H1 (cell line): ENCODE data around the gene SLC30A7. TPM values are rescaled to one million over a fixed set of nuclear protein-coding genes. Genes with fewer than 3 reads are reported as not detected.

Experiments used
- KDM5A ChIP-seq: fragments of 200-600 bp; IDR thresholded peaks from 2 replicates; pipeline ENCODE4 v1.7.1; 2012; ENCODE audit warnings: mild to moderate bottlenecking, low read length, inconsistent platforms, mixed read lengths
- NRF1 ChIP-seq: IDR thresholded peaks from 2 replicates; pipeline ENCODE4 v1.6.1; 2011; ENCODE audit warnings: mild to moderate bottlenecking, low read depth, low read length, improper control_type of control experiment
- POLR2AphosphoS5 ChIP-seq: IDR thresholded peaks from 2 replicates; pipeline ENCODE4 v1.6.1; 2011; ENCODE audit warnings: low read depth, low read length
- POU5F1 ChIP-seq: IDR thresholded peaks from 2 replicates; pipeline ENCODE4 v1.6.1; 2011; ENCODE audit warnings: low read depth, mild to moderate bottlenecking, low read length, moderate library complexity
- SP2 ChIP-seq: IDR thresholded peaks from 2 replicates; pipeline ENCODE4 v1.6.1; 2012; ENCODE audit warnings: mild to moderate bottlenecking, low read length, inconsistent platforms
- ZNF274 ChIP-seq: IDR thresholded peaks from 2 replicates; pipeline ENCODE4 v1.7.0; 2012; ENCODE audit warnings: low read length, borderline replicate concordance; ENCODE audit errors: extremely low read depth
- polyA plus RNA-seq, 7 experiments: library from polyadenylated mRNA; depleted of rRNA in 3 of 7; stranded (reverse) in 5 of 7; unstranded in 2 of 7; fragments of >200 nt in 5 of 7; fragments of 200-250 nt in 2 of 7; gene quantifications; 1 replicate in 5 of 7; 2 replicates in 1 of 7; 4 replicates in 1 of 7; pipeline versions ENCODE4 v1.2.1 to v1.2.3, GENCODE V29; 2011 to 2013; ENCODE audit warnings: missing spikeins in 2 of 7, mixed read lengths in 2 of 7
- total RNA-seq: library from RNA; stranded (reverse); fragmentation: NEBNext Ultra II Directional; extraction: Animal tissue kit (Norgen Biotek cat#: 25700); gene quantifications from 2 replicates; pipeline ENCODE4 v1.2.1, GENCODE V29; 2021
- TF ChIP-seq, protein P1 (sequence below): IDR thresholded peaks from 2 replicates; pipeline ENCODE4 v1.6.1; 2012; ENCODE audit warnings: low read length, inconsistent platforms

Gene SLC30A7
- total and polyA plus RNA-seq, 2 of the 8 experiments (the other 6 are each of a cell fraction or from before 2014, with no cell fraction given) = 5.5 to 22.1 TPM

DNA sequence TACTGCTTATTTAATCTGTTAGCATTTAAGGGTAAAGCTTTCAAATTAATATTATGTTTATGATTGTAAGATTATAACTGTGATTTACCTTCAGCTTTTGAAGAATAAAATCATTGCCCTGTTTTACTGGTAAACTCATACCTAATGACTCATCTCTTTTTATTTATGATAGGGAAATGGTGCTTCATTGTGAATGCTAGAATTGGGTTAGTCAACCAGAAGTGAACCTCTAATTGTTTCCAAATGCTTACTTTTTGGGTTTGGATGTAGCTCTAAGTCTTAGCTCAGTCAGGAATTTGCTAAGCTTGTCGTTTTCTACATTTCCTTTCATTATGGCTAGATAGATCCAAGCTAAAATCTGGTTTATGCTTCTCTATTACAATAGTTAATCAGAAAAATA lies 59.4 kb downstream of the SLC30A7 start (continued):
- TF ChIP-seq, protein P1, sequence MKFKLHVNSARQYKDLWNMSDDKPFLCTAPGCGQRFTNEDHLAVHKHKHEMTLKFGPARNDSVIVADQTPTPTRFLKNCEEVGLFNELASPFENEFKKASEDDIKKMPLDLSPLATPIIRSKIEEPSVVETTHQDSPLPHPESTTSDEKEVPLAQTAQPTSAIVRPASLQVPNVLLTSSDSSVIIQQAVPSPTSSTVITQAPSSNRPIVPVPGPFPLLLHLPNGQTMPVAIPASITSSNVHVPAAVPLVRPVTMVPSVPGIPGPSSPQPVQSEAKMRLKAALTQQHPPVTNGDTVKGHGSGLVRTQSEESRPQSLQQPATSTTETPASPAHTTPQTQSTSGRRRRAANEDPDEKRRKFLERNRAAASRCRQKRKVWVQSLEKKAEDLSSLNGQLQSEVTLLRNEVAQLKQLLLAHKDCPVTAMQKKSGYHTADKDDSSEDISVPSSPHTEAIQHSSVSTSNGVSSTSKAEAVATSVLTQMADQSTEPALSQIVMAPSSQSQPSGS = no peak
- no peak for TF ChIP-seq POLR2AphosphoS5
- TF ChIP-seq KDM5A = no peak
- TF ChIP-seq POU5F1 = no peak
- TF ChIP-seq ZNF274 = no peak
- no peak for TF ChIP-seq NRF1
- TF ChIP-seq SP2 = no peak
- TF ChIP-seq, all 59 proteins: peak for 0
